Measurements from ENCODE around the gene MXD4. TPM values are rescaled to one million over a fixed set of nuclear protein-coding genes. Genes with fewer than 3 reads are reported as not detected.

MXD4 gene
- total RNA-seq, 1 experiment from 2014 or later: 22.3 TPM

DNA sequence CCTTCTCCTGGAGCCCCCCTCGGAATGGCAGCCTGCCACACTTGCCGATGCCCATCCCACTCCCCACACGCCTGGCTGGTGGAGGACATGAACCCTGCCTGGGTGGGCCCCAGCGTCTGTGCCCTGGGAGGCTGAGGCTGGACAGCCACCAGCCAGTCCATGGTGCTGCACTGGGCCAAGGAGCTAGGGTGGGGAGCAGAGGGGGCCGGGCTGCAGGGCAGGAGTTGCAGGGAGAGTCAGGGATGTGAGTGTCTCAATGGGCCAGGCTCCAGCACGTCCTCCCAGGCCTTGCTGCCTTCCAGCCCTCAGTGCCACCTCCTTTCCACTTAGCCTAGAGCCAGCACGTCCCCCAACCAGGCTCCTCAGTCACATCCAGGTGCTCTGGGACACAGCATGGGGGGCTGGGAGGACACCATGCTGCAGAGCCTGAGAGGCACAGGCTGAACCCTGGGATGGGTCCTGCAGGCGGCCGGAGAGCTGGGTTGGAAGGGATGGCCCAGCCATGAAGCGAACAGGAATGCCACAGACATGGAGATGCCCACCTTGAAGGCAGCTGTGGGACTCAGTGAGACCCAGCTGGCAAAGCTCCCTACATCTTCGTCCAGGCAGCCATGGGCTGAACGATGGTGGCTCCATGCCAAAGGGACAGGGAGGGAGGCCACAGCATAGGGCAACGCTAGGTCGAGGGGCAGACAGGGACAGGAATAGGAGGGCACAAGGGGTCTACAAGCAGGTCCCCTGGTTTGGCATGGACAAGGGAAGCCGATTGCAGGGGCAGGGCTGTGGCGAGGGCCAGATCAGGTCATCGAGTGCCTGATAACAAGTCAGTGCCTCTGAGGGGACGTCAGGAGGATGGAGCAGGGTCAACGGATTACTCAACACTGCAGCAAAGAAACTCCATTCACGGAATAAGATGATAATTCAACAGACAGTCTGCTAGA is 30.1 kb upstream of the MXD4 start:
- no peaks in the 10 kb centered on the region for H3K9me3 Mint-ChIP-seq (ENCODE audit: unreplicated experiment)
- H3K27me3 Mint-ChIP-seq (ENCODE audit: insufficient read depth, unreplicated experiment): no peaks in the 10 kb centered on the region
- TF ChIP-seq, protein P1, sequence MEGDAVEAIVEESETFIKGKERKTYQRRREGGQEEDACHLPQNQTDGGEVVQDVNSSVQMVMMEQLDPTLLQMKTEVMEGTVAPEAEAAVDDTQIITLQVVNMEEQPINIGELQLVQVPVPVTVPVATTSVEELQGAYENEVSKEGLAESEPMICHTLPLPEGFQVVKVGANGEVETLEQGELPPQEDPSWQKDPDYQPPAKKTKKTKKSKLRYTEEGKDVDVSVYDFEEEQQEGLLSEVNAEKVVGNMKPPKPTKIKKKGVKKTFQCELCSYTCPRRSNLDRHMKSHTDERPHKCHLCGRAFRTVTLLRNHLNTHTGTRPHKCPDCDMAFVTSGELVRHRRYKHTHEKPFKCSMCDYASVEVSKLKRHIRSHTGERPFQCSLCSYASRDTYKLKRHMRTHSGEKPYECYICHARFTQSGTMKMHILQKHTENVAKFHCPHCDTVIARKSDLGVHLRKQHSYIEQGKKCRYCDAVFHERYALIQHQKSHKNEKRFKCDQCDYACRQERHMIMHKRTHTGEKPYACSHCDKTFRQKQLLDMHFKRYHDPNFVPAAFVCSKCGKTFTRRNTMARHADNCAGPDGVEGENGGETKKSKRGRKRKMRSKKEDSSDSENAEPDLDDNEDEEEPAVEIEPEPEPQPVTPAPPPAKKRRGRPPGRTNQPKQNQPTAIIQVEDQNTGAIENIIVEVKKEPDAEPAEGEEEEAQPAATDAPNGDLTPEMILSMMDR (IDR thresholded peaks at IDR 0.05; ENCODE audit: insufficient read depth in 1 of 2, low read depth in 1 of 2, low read length in 1 of 2, severe bottlenecking in 1 of 2, unreplicated experiment in 1 of 2): no peak
- Histone ChIP-seq H3K36me3 (ENCODE audit: control insufficient read depth, insufficient read depth, low read length) (no peaks in the 10 kb centered on the region), H3K4me3 (ENCODE audit: low read depth, low read length) (no peak overlapping the region), H3K27me3 (replicated peaks; ENCODE audit: control insufficient read depth, insufficient read depth, low read length) (no peaks in the 10 kb centered on the region), H3K9me3 (no peaks in the 10 kb centered on the region), H3K4me1 (no peaks in the 10 kb centered on the region)
- no peaks in the 10 kb centered on the region for H3K4me1 Mint-ChIP-seq (ENCODE audit: low read depth, unreplicated experiment)
- CTCF ChIA-PET: no interaction called here
- no TSS peak for BruUV-seq (replicated peaks)
- intact Hi-C loops (cut with micrococcal nuclease; ENCODE audit: unreplicated experiment): no loop called here
- no peak for DNase-seq
- POLR2A ChIA-PET: no interaction called here
- no peaks in the 10 kb centered on the region for H3K36me3 Mint-ChIP-seq (ENCODE audit: insufficient read depth, unreplicated experiment)
- no peak overlapping the region for H3K4me3 Mint-ChIP-seq (ENCODE audit: unreplicated experiment)
- H3K27ac Mint-ChIP-seq (ENCODE audit: unreplicated experiment): no peak overlapping the region

DNA sequence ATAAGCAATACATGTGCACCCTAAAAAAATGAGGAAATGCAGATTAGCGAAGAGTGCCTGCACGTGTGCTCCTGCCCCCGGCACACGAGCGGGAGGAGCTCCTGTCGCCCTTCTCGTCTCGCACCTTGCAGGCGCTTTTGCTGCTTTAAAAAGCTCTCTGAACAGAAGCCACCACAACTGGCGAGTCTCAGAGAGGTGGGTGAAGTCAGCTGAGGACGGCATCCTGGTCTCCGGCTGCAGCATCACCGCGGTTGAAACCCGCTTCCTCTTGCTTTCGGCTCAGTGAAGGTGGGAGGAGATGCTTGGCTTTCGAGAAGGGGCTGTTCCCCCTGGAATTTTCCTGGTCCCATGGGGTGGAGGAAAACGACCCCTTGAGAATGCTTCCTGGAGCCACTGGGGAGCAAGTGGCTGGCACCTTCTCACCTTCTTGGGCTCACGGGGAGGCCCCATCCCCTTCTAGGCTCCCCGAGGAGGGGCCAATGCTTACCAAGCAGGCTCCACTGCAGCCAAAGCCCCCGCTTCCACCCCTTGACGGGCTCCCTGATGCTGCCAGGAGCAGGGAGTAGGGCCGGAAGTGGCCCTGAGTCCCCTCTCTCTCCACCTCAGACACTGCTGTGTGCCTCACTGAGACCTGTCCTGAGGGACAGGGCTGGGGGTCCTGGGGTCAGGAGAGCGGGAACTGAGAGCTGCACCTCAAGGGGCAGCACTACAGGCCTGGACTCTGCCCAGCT is 29.2 kb upstream of the MXD4 start:
- no peaks in the 10 kb centered on the region for H3K27me3 Mint-ChIP-seq (ENCODE audit: insufficient read depth, unreplicated experiment)
- H3K36me3 ChIP-seq (ENCODE audit: control insufficient read depth, insufficient read depth, low read length): no peaks in the 10 kb centered on the region
- no peak overlapping the region for H3K4me3 Mint-ChIP-seq (ENCODE audit: unreplicated experiment)
- H3K27me3 ChIP-seq (replicated peaks; ENCODE audit: control insufficient read depth, insufficient read depth, low read length): no peaks in the 10 kb centered on the region
- no peak overlapping the region for H3K27ac Mint-ChIP-seq (ENCODE audit: unreplicated experiment)
- no peaks in the 10 kb centered on the region for H3K4me1 ChIP-seq
- CTCF ChIA-PET: no interaction called here
- H3K36me3 Mint-ChIP-seq (ENCODE audit: insufficient read depth, unreplicated experiment): no peaks in the 10 kb centered on the region
- no peaks in the 10 kb centered on the region for H3K4me1 Mint-ChIP-seq (ENCODE audit: low read depth, unreplicated experiment)
- H3K9me3 ChIP-seq: no peaks in the 10 kb centered on the region
- no peak for DNase-seq
- H3K9me3 Mint-ChIP-seq (ENCODE audit: unreplicated experiment): no peaks in the 10 kb centered on the region
- no peak overlapping the region for H3K4me3 ChIP-seq (ENCODE audit: low read depth, low read length)
- BruUV-seq (replicated peaks): no TSS peak
- TF ChIP-seq, protein P1 (IDR thresholded peaks at IDR 0.05; ENCODE audit: insufficient read depth in 1 of 2, low read depth in 1 of 2, low read length in 1 of 2, severe bottlenecking in 1 of 2, unreplicated experiment in 1 of 2): no peak
- intact Hi-C loops (cut with micrococcal nuclease; ENCODE audit: unreplicated experiment): no loop called here
- POLR2A ChIA-PET: interaction anchor here (0.5 kb wide), 1 partner anchor 1073 kb away, joined by 3 read pairs; no protein-coding TSS in a partner anchor

DNA sequence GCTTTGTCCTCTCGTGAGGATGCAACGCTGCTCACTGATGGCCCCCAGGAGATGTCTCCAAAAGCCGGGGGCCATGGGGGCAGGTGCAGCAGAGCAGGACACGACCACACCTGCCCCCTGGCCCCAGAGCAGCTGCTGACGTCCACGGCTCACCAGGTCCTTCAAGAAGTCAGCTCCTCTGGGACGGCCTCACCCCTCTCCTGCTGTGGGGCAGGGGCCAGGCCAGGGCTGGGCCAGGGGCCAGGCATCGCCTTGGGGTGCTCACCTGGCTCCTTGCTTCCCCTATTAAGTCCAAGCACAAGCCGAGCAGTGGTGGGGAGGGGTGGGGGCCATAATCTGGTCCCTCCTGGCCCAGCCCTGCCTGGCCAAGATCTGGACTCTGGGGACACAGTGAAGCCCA is 28.6 kb upstream of the MXD4 start:
- intact Hi-C loops (cut with micrococcal nuclease; ENCODE audit: unreplicated experiment): no loop called here
- no peaks in the 10 kb centered on the region for H3K27me3 Mint-ChIP-seq (ENCODE audit: insufficient read depth, unreplicated experiment)
- H3K9me3 ChIP-seq: no peaks in the 10 kb centered on the region
- no peaks in the 10 kb centered on the region for H3K27me3 ChIP-seq (replicated peaks; ENCODE audit: control insufficient read depth, insufficient read depth, low read length)
- TF ChIP-seq, protein P1 (IDR thresholded peaks at IDR 0.05; ENCODE audit: insufficient read depth in 1 of 2, low read depth in 1 of 2, low read length in 1 of 2, severe bottlenecking in 1 of 2, unreplicated experiment in 1 of 2): no peak
- no TSS peak for BruUV-seq (replicated peaks)
- no peaks in the 10 kb centered on the region for H3K4me1 Mint-ChIP-seq (ENCODE audit: low read depth, unreplicated experiment)
- POLR2A ChIA-PET: no interaction called here
- no peak overlapping the region for H3K27ac Mint-ChIP-seq (ENCODE audit: unreplicated experiment)
- H3K4me1 ChIP-seq: no peaks in the 10 kb centered on the region
- no peak for DNase-seq
- CTCF ChIA-PET: no interaction called here
- H3K4me3 Mint-ChIP-seq (ENCODE audit: unreplicated experiment): no peak overlapping the region
- no peaks in the 10 kb centered on the region for H3K9me3 Mint-ChIP-seq (ENCODE audit: unreplicated experiment)
- H3K36me3 Mint-ChIP-seq (ENCODE audit: insufficient read depth, unreplicated experiment): no peaks in the 10 kb centered on the region
- H3K4me3 ChIP-seq (ENCODE audit: low read depth, low read length): no peak overlapping the region
- no peaks in the 10 kb centered on the region for H3K36me3 ChIP-seq (ENCODE audit: control insufficient read depth, insufficient read depth, low read length)

All from Caco-2 (cell line).